Breast epithelium (tissue), 3 donors: Measurements from ENCODE around the gene HPS3.

Experiments used
- CTCF ChIP-seq, 3 donors: fragments of 450-650 bp; IDR thresholded peaks; one replicate each; pipeline ENCODE4 v1.5.1; 2016 to 2017; ENCODE audit warnings: antibody characterized with exemption in 3 of 3, mild to moderate bottlenecking in 3 of 3, moderate library complexity in 3 of 3
- POLR2A ChIP-seq: fragments of 450-650 bp; IDR thresholded peaks from one replicate; pipeline ENCODE4 v1.6.1; 2016; ENCODE audit warnings: antibody characterized with exemption, mild to moderate bottlenecking, moderate library complexity
- POLR2AphosphoS5 ChIP-seq, 3 donors: sonication (generic); formaldehyde crosslinking; IDR thresholded peaks; one replicate each; pipeline ENCODE4 v1.6.1; 2017; ENCODE audit warnings: antibody characterized with exemption in 3 of 3

- no peak for TF ChIP-seq POLR2A
- TF ChIP-seq CTCF (IDR thresholded peaks at IDR 0.05): no peak
- no peak for TF ChIP-seq POLR2AphosphoS5 (IDR thresholded peaks at IDR 0.05)
These were observed 87.9 kb downstream of the HPS3 start for GRCh38 chr3:149217347-149217746.
